Endothelial cell of umbilical vein (primary cell): ENCODE results near the gene HIRA. TPM values are rescaled to one million over a fixed set of nuclear protein-coding genes. Genes with fewer than 3 reads are reported as not detected.

Experiments used
- BruUV-seq: library from RNA; stranded (reverse); fragments of 400-500 nt; replicated peaks from 2 replicates; lab custom pipeline; 2021; lab: Mats Ljungman, UMichigan
- CTCF ChIA-PET: fragments of 300-600, 350-600 bp; sonication (Branson Sonifier 250); formaldehyde crosslinking; loops from one replicate; lab custom pipeline; 2021; ENCODE audit warnings: antibody characterized with exemption, inconsistent platforms; lab: Charles Lee
- POLR2A ChIA-PET: fragments of 300-600, 350-600 bp; sonication (Branson Sonifier 250); formaldehyde crosslinking; loops from one replicate; lab custom pipeline; 2021; ENCODE audit warnings: antibody characterized with exemption, inconsistent platforms; lab: Charles Lee
- DNase-seq: peaks from one replicate; pipeline ENCODE4 v3.0.0-alpha.2; 2011; ENCODE audit warnings: low read depth, low spot score
- FAIRE-seq: peaks from 2 replicates; lab custom pipeline; 2011; peaks lifted over from hg19 to GRCh38; lab: Jason Lieb, UNC
- H2AFZ ChIP-seq: 2 replicates; pipeline ENCODE4 v1.6.0; 2012; ENCODE audit warnings: low read depth, low read length, control low read depth, inconsistent platforms
- H3K27ac ChIP-seq: 2 replicates; pipeline ENCODE4 v1.5.1; 2011; ENCODE audit warnings: low read depth, mild to moderate bottlenecking, control low read depth, low read length, moderate library complexity; ENCODE audit not compliant: insufficient read depth
- H3K27me3 ChIP-seq, 2 experiments: 2 replicates each; pipeline versions ENCODE4 v1.6.0 to v1.6.1; 2011; ENCODE audit warnings: low read length in 2 of 2, mixed read lengths in 1 of 2; ENCODE audit not compliant: control insufficient read depth in 2 of 2, insufficient read depth in 2 of 2
- H3K36me3 ChIP-seq, 2 experiments: 2 replicates in 1 of 2; 3 replicates in 1 of 2; pipeline ENCODE4 v1.5.1; 2011; ENCODE audit warnings: low read length in 2 of 2, mild to moderate bottlenecking in 1 of 2, moderate library complexity in 1 of 2; ENCODE audit not compliant: control insufficient read depth in 2 of 2, insufficient read depth in 2 of 2; ENCODE audit errors: extremely low read depth in 1 of 2
- H3K4me1 ChIP-seq: 3 replicates; pipeline ENCODE4 v1.5.1; 2011; ENCODE audit warnings: mild to moderate bottlenecking, low read length; ENCODE audit not compliant: control insufficient read depth, insufficient read depth; ENCODE audit errors: extremely low read depth
- H3K4me2 ChIP-seq: 2 replicates; pipeline ENCODE4 v1.6.1; 2011; ENCODE audit warnings: low read length, control low read depth, mixed read lengths; ENCODE audit not compliant: insufficient read depth
- H3K4me3 ChIP-seq, 3 experiments: fragments of 200-600 bp in 1 of 3; sonication (generic), shearing (Covaris generic) in 1 of 3; replicated peaks in 1 of 3; 2 replicates each; pipeline ENCODE4 v1.5.1; 2011 to 2016; ENCODE audit warnings: control low read depth in 3 of 3, low read length in 3 of 3, mild to moderate bottlenecking in 2 of 3, inconsistent platforms in 1 of 3, low read depth in 1 of 3, moderate library complexity in 1 of 3; ENCODE audit not compliant: insufficient read depth in 1 of 3
- H3K79me2 ChIP-seq: 2 replicates; pipeline ENCODE4 v1.6.0; 2012; ENCODE audit warnings: low read length, inconsistent platforms; ENCODE audit not compliant: control insufficient read depth, insufficient read depth
- H3K9ac ChIP-seq: replicated peaks from 2 replicates; pipeline ENCODE3; 2011; ENCODE audit warnings: low read length, control low read depth; ENCODE audit not compliant: insufficient read depth; ENCODE audit errors: extremely low read depth
- H3K9me1 ChIP-seq: replicated peaks from 3 replicates; pipeline ENCODE4 v1.6.0; 2011; ENCODE audit warnings: mild to moderate bottlenecking, low read length; ENCODE audit not compliant: control insufficient read depth, insufficient read depth; ENCODE audit errors: extremely low read depth
- H3K9me3 ChIP-seq: replicated peaks from 2 replicates; pipeline ENCODE4 v1.5.1; 2012; ENCODE audit warnings: low read length, inconsistent platforms; ENCODE audit not compliant: control insufficient read depth, insufficient read depth
- H4K20me1 ChIP-seq: replicated peaks from 2 replicates; pipeline ENCODE3; 2011; ENCODE audit warnings: mild to moderate bottlenecking, low read length; ENCODE audit not compliant: control insufficient read depth, insufficient read depth; ENCODE audit errors: extremely low read depth
- EZH2 ChIP-seq: IDR thresholded peaks from 2 replicates; pipeline ENCODE4 v1.6.1; 2012; ENCODE audit warnings: borderline replicate concordance, low read depth, mild to moderate bottlenecking, moderate library complexity, low read length, inconsistent platforms; ENCODE audit not compliant: severe bottlenecking
- GATA2 ChIP-seq: IDR thresholded peaks from 2 replicates; pipeline ENCODE4 v1.7.0; 2011; ENCODE audit warnings: low read depth, mild to moderate bottlenecking, moderate library complexity, mixed read lengths, low read length; ENCODE audit not compliant: insufficient read length, insufficient read depth
- JUN ChIP-seq: IDR thresholded peaks from 2 replicates; pipeline ENCODE4 v1.6.1; 2011; ENCODE audit warnings: borderline replicate concordance, low read depth; ENCODE audit not compliant: insufficient read length, insufficient read depth
- MAX ChIP-seq: IDR thresholded peaks from 2 replicates; pipeline ENCODE4 v1.6.1; 2011; ENCODE audit not compliant: insufficient read depth, insufficient read length
- POLR2A ChIP-seq: IDR thresholded peaks from 2 replicates; pipeline ENCODE4 v1.6.1; 2012; ENCODE audit warnings: low read depth, mild to moderate bottlenecking, control low read depth, low read length
- POLR2AphosphoS5 ChIP-seq: IDR thresholded peaks from 2 replicates; pipeline ENCODE4 v1.6.1; 2012; ENCODE audit warnings: low read depth, mild to moderate bottlenecking, control low read depth, low read length, moderate library complexity; ENCODE audit not compliant: insufficient read depth
- dilution Hi-C: fragments of 300-500 bp; cut with MboI; formaldehyde crosslinking; loops from one replicate; pipeline ENCODE4 v1.15.0; 2019; ENCODE audit warnings: low sequenced_read_pairs; ENCODE audit not compliant: extremely low pct_ligation_motif_present
- intact Hi-C: fragments of 100-400 bp; cut with micrococcal nuclease; formaldehyde crosslinking; loops from one replicate; pipeline ENCODE4 v1.10.0; 2022
- polyA plus RNA-seq, 4 experiments: library from polyadenylated mRNA; depleted of rRNA in 3 of 4; stranded (reverse) in 3 of 4; unstranded in 1 of 4; fragments of >200 nt; gene quantifications; 2 replicates each; pipeline versions ENCODE4 v1.2.1 to v1.2.3, GENCODE V29; 2011 to 2012; ENCODE audit warnings: missing spikeins in 1 of 4
- total RNA-seq: library from RNA; stranded (reverse); gene quantifications from 2 replicates; pipeline ENCODE4 v1.2.3, GENCODE V29; 2021

Gene HIRA
- total and polyA plus RNA-seq, 2 donors (not counting 3 experiments of a cell fraction or from before 2014, with no cell fraction given) = 17.3 to 27.7 TPM

- dilution Hi-C loops (no loop called here), intact Hi-C loops (no loop called here)
- POLR2A ChIA-PET = interaction anchor here (0.6 kb wide), 1 partner anchor 155 kb away, joined by 4 read pairs; no protein-coding TSS in a partner anchor
- no peaks in the 10 kb centered on the region for H4K20me1 ChIP-seq
- no peak overlapping the region for H3K4me2 ChIP-seq
- no peaks in the 10 kb centered on the region for H3K9me1 ChIP-seq
- H3K4me1 ChIP-seq = no peaks in the 10 kb centered on the region
- no peak for FAIRE-seq
- BruUV-seq = no TSS peak
- no peak overlapping the region for H3K27ac ChIP-seq
- H3K4me3 ChIP-seq = no peak overlapping the region
- H2AFZ ChIP-seq = no peak overlapping the region
- no peaks in the 10 kb centered on the region for H3K9me3 ChIP-seq
- DNase-seq = no peak
- no peak overlapping the region for H3K9ac ChIP-seq
- H3K27me3 ChIP-seq = no peaks in the 10 kb centered on the region
- H3K79me2 ChIP-seq = no peaks in the 10 kb centered on the region
- H3K36me3 ChIP-seq = peaks cover 17 to 34% of the 10 kb centered on the region in 2 experiments
- TF ChIP-seq MAX (no peak), POLR2A (no peak), JUN (no peak)
- CTCF ChIA-PET = interaction anchor here (1.9 to 2.5 kb wide), 2 partner anchors 12 to 169 kb away, joined by 7 to 13 read pairs; no protein-coding TSS in a partner anchor
Observed at GRCh38 chr22:19461506-19461905, 30.0 kb upstream of the HIRA start.

GRCh38 chr22:19460036-19460435 lies 28.5 kb upstream of the HIRA start:
- H3K4me1 ChIP-seq = peaks cover 12% of the 10 kb centered on the region
- H3K9me3 ChIP-seq = no peaks in the 10 kb centered on the region
- no peaks in the 10 kb centered on the region for H3K27me3 ChIP-seq
- intact Hi-C loops (no loop called here), dilution Hi-C loops (no loop called here)
- FAIRE-seq = no peak
- H3K27ac ChIP-seq = no peak overlapping the region
- DNase-seq = no peak
- H3K9me1 ChIP-seq = no peaks in the 10 kb centered on the region
- BruUV-seq = no TSS peak
- POLR2A ChIA-PET = no interaction called here
- no peak for TF ChIP-seq POLR2AphosphoS5
- no peak for TF ChIP-seq POLR2A
- TF ChIP-seq MAX = no peak
- no peak for TF ChIP-seq EZH2
- no peak for TF ChIP-seq GATA2
- H3K4me2 ChIP-seq = no peak overlapping the region
- no peaks in the 10 kb centered on the region for H4K20me1 ChIP-seq
- H2AFZ ChIP-seq = no peak overlapping the region
- CTCF ChIA-PET = no interaction called here
- H3K36me3 ChIP-seq = peaks cover 11 to 39% of the 10 kb centered on the region in 2 experiments
- no peak overlapping the region for H3K4me3 ChIP-seq
- no peak overlapping the region for H3K9ac ChIP-seq
- H3K79me2 ChIP-seq = no peaks in the 10 kb centered on the region
